Endothelial cell of umbilical vein (primary cell): ENCODE measurements around the gene C19orf44. TPM values are rescaled to one million over a fixed set of nuclear protein-coding genes. Genes with fewer than 3 reads are reported as not detected.

Source experiments
- BruUV-seq: library from RNA; stranded (reverse); fragments of 400-500 nt; replicated peaks from 2 replicates; lab custom pipeline; 2021; lab: Mats Ljungman, UMichigan
- CTCF ChIA-PET: fragments of 300-600, 350-600 bp; sonication (Branson Sonifier 250); formaldehyde crosslinking; loops from one replicate; lab custom pipeline; 2021; ENCODE audit warnings: antibody characterized with exemption, inconsistent platforms; lab: Charles Lee
- POLR2A ChIA-PET: fragments of 300-600, 350-600 bp; sonication (Branson Sonifier 250); formaldehyde crosslinking; loops from one replicate; lab custom pipeline; 2021; ENCODE audit warnings: antibody characterized with exemption, inconsistent platforms; lab: Charles Lee
- DNase-seq: peaks from one replicate; pipeline ENCODE4 v3.0.0-alpha.2; 2011; ENCODE audit warnings: low read depth, low spot score
- FAIRE-seq: peaks from 2 replicates; lab custom pipeline; 2011; peaks lifted over from hg19 to GRCh38; lab: Jason Lieb, UNC
- H2AFZ ChIP-seq: 2 replicates; pipeline ENCODE4 v1.6.0; 2012; ENCODE audit warnings: low read depth, low read length, control low read depth, inconsistent platforms
- H3K27ac ChIP-seq: 2 replicates; pipeline ENCODE4 v1.5.1; 2011; ENCODE audit warnings: low read depth, mild to moderate bottlenecking, control low read depth, low read length, moderate library complexity; ENCODE audit not compliant: insufficient read depth
- H3K27me3 ChIP-seq, 2 experiments: 2 replicates each; pipeline versions ENCODE4 v1.6.0 to v1.6.1; 2011; ENCODE audit warnings: low read length in 2 of 2, mixed read lengths in 1 of 2; ENCODE audit not compliant: control insufficient read depth in 2 of 2, insufficient read depth in 2 of 2
- H3K36me3 ChIP-seq, 2 experiments: 2 replicates in 1 of 2; 3 replicates in 1 of 2; pipeline ENCODE4 v1.5.1; 2011; ENCODE audit warnings: low read length in 2 of 2, mild to moderate bottlenecking in 1 of 2, moderate library complexity in 1 of 2; ENCODE audit not compliant: control insufficient read depth in 2 of 2, insufficient read depth in 2 of 2; ENCODE audit errors: extremely low read depth in 1 of 2
- H3K4me1 ChIP-seq: 3 replicates; pipeline ENCODE4 v1.5.1; 2011; ENCODE audit warnings: mild to moderate bottlenecking, low read length; ENCODE audit not compliant: control insufficient read depth, insufficient read depth; ENCODE audit errors: extremely low read depth
- H3K4me2 ChIP-seq: 2 replicates; pipeline ENCODE4 v1.6.1; 2011; ENCODE audit warnings: low read length, control low read depth, mixed read lengths; ENCODE audit not compliant: insufficient read depth
- H3K4me3 ChIP-seq, 3 experiments: fragments of 200-600 bp in 1 of 3; sonication (generic), shearing (Covaris generic) in 1 of 3; replicated peaks in 1 of 3; 2 replicates each; pipeline ENCODE4 v1.5.1; 2011 to 2016; ENCODE audit warnings: control low read depth in 3 of 3, low read length in 3 of 3, mild to moderate bottlenecking in 2 of 3, inconsistent platforms in 1 of 3, low read depth in 1 of 3, moderate library complexity in 1 of 3; ENCODE audit not compliant: insufficient read depth in 1 of 3
- H3K79me2 ChIP-seq: 2 replicates; pipeline ENCODE4 v1.6.0; 2012; ENCODE audit warnings: low read length, inconsistent platforms; ENCODE audit not compliant: control insufficient read depth, insufficient read depth
- H3K9ac ChIP-seq: replicated peaks from 2 replicates; pipeline ENCODE3; 2011; ENCODE audit warnings: low read length, control low read depth; ENCODE audit not compliant: insufficient read depth; ENCODE audit errors: extremely low read depth
- H3K9me1 ChIP-seq: replicated peaks from 3 replicates; pipeline ENCODE4 v1.6.0; 2011; ENCODE audit warnings: mild to moderate bottlenecking, low read length; ENCODE audit not compliant: control insufficient read depth, insufficient read depth; ENCODE audit errors: extremely low read depth
- H3K9me3 ChIP-seq: replicated peaks from 2 replicates; pipeline ENCODE4 v1.5.1; 2012; ENCODE audit warnings: low read length, inconsistent platforms; ENCODE audit not compliant: control insufficient read depth, insufficient read depth
- H4K20me1 ChIP-seq: replicated peaks from 2 replicates; pipeline ENCODE3; 2011; ENCODE audit warnings: mild to moderate bottlenecking, low read length; ENCODE audit not compliant: control insufficient read depth, insufficient read depth; ENCODE audit errors: extremely low read depth
- EZH2 ChIP-seq: IDR thresholded peaks from 2 replicates; pipeline ENCODE4 v1.6.1; 2012; ENCODE audit warnings: borderline replicate concordance, low read depth, mild to moderate bottlenecking, moderate library complexity, low read length, inconsistent platforms; ENCODE audit not compliant: severe bottlenecking
- FOS ChIP-seq: IDR thresholded peaks from 2 replicates; pipeline ENCODE4 v1.6.1; 2011; ENCODE audit warnings: mild to moderate bottlenecking, low read length, moderate library complexity, borderline replicate concordance; ENCODE audit not compliant: insufficient read depth
- GATA2 ChIP-seq: IDR thresholded peaks from 2 replicates; pipeline ENCODE4 v1.7.0; 2011; ENCODE audit warnings: low read depth, mild to moderate bottlenecking, moderate library complexity, mixed read lengths, low read length; ENCODE audit not compliant: insufficient read length, insufficient read depth
- JUN ChIP-seq: IDR thresholded peaks from 2 replicates; pipeline ENCODE4 v1.6.1; 2011; ENCODE audit warnings: borderline replicate concordance, low read depth; ENCODE audit not compliant: insufficient read length, insufficient read depth
- MYC ChIP-seq: IDR thresholded peaks from one replicate; pipeline ENCODE4 v1.6.1; 2011; ENCODE audit warnings: mild to moderate bottlenecking, low read depth, low read length
- POLR2A ChIP-seq: IDR thresholded peaks from 2 replicates; pipeline ENCODE4 v1.6.1; 2012; ENCODE audit warnings: low read depth, mild to moderate bottlenecking, control low read depth, low read length
- POLR2AphosphoS5 ChIP-seq: IDR thresholded peaks from 2 replicates; pipeline ENCODE4 v1.6.1; 2012; ENCODE audit warnings: low read depth, mild to moderate bottlenecking, control low read depth, low read length, moderate library complexity; ENCODE audit not compliant: insufficient read depth
- dilution Hi-C: fragments of 300-500 bp; cut with MboI; formaldehyde crosslinking; loops from one replicate; pipeline ENCODE4 v1.15.0; 2019; ENCODE audit warnings: low sequenced_read_pairs; ENCODE audit not compliant: extremely low pct_ligation_motif_present
- intact Hi-C: fragments of 100-400 bp; cut with micrococcal nuclease; formaldehyde crosslinking; loops from one replicate; pipeline ENCODE4 v1.10.0; 2022
- polyA plus RNA-seq, 4 experiments: library from polyadenylated mRNA; depleted of rRNA in 3 of 4; stranded (reverse) in 3 of 4; unstranded in 1 of 4; fragments of >200 nt; gene quantifications; 2 replicates each; pipeline versions ENCODE4 v1.2.1 to v1.2.3, GENCODE V29; 2011 to 2012; ENCODE audit warnings: missing spikeins in 1 of 4
- total RNA-seq: library from RNA; stranded (reverse); gene quantifications from 2 replicates; pipeline ENCODE4 v1.2.3, GENCODE V29; 2021
- TF ChIP-seq, protein P1 (sequence below): IDR thresholded peaks from 2 replicates; pipeline ENCODE4 v1.6.1; 2011; ENCODE audit not compliant: insufficient read depth, insufficient read length
- TF ChIP-seq, protein P2 (sequence below), 2 donors: IDR thresholded peaks; 1 replicate in 1 of 2; 2 replicates in 1 of 2; pipeline ENCODE4 v1.5.1; 2011; ENCODE audit warnings: low read length in 2 of 2, mild to moderate bottlenecking in 2 of 2, moderate library complexity in 2 of 2, control low read depth in 1 of 2, inconsistent platforms in 1 of 2, low read depth in 1 of 2; ENCODE audit not compliant: insufficient read depth in 1 of 2; ENCODE audit errors: extremely low read depth in 1 of 2

The C19orf44 gene
- total and polyA plus RNA-seq, 2 donors (not counting 3 experiments of a cell fraction or from before 2014, with no cell fraction given) = 3.5 to 4.3 TPM

DNA sequence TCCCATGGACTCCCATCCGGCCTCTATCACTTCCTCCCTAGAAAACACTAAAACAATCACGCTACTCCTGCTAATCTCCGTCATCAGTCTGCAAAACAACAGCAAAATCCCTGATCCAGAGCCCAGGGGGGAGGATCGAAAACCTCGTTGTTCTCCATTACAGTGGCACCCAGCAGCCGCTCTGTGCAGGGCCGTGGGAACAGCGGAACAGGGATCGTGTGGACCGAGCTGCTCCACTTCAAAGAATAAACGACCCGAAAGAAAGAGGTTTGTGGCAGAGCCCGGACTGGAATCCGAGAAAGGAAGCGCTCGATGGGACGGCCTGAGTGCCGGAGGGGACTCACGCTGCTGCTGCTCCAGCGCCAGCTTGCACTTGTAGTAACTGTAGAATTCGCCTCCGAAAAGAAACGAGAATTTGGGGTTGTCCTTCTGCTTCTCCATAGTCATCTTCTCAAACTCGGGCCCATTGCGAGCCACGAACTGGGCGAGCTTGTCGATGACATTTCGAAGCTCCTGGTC, 45.4 kb downstream of the C19orf44 start:
- Histone ChIP-seq H3K9me3 (no peaks in the 10 kb centered on the region), H4K20me1 (no peaks in the 10 kb centered on the region), H3K4me1 (peaks cover 12% of the 10 kb centered on the region), H3K4me3 (peak overlapping the region; percentile 66 to 85 (median 70)), H3K79me2 (peaks cover 64% of the 10 kb centered on the region), H3K27ac (peak overlapping the region; percentile 70), H3K9me1 (no peaks in the 10 kb centered on the region), H3K27me3 (no peaks in the 10 kb centered on the region), H3K4me2 (peak overlapping the region; percentile 80), H3K36me3 (peaks cover 9 to 14% of the 10 kb centered on the region in 2 experiments), H2AFZ (peak overlapping the region; percentile 59), H3K9ac (peak overlapping the region; percentile 94)
- POLR2A ChIA-PET = no interaction called here
- CTCF ChIA-PET = no interaction called here
- FAIRE-seq = peak; percentile 35
- BruUV-seq = TSS peak; percentile 71
- DNase-seq = peak; percentile 60
- intact Hi-C loops = loop anchor here (1.0 to 5.0 kb wide), 4 partner anchors 25 to 104 kb away; partner anchors contain the start of genes MED26 and SLC35E1
- dilution Hi-C loops = no loop called here
- TF ChIP-seq MYC (no peak), GATA2 (no peak), POLR2AphosphoS5 (no peak), EZH2 (no peak), JUN (no peak), POLR2A (no peak), FOS (no peak)
- TF ChIP-seq, protein P1, sequence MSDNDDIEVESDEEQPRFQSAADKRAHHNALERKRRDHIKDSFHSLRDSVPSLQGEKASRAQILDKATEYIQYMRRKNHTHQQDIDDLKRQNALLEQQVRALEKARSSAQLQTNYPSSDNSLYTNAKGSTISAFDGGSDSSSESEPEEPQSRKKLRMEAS = no peak
- TF ChIP-seq, protein P2, sequence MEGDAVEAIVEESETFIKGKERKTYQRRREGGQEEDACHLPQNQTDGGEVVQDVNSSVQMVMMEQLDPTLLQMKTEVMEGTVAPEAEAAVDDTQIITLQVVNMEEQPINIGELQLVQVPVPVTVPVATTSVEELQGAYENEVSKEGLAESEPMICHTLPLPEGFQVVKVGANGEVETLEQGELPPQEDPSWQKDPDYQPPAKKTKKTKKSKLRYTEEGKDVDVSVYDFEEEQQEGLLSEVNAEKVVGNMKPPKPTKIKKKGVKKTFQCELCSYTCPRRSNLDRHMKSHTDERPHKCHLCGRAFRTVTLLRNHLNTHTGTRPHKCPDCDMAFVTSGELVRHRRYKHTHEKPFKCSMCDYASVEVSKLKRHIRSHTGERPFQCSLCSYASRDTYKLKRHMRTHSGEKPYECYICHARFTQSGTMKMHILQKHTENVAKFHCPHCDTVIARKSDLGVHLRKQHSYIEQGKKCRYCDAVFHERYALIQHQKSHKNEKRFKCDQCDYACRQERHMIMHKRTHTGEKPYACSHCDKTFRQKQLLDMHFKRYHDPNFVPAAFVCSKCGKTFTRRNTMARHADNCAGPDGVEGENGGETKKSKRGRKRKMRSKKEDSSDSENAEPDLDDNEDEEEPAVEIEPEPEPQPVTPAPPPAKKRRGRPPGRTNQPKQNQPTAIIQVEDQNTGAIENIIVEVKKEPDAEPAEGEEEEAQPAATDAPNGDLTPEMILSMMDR (IDR thresholded peaks at IDR 0.05; ENCODE audit: extremely low read depth in 1 of 2, insufficient read depth in 1 of 2, low read depth in 1 of 2, low read length in 2 of 2) = no peak
